BLaER1 (cell line): ENCODE results near the gene CBL.

Experiments used
- H3K27ac ChIP-seq: shearing (Covaris generic); formaldehyde crosslinking; 2 replicates; pipeline ENCODE4 v1.8.1; 2022
- H3K27me3 ChIP-seq: shearing (Covaris generic); formaldehyde crosslinking; 2 replicates; pipeline ENCODE4 v1.8.1; 2022
- H3K36me3 ChIP-seq: shearing (Covaris generic); formaldehyde crosslinking; 2 replicates; pipeline ENCODE4 v1.8.1; 2022
- H3K4me1 ChIP-seq: shearing (Covaris generic); formaldehyde crosslinking; 2 replicates; pipeline ENCODE4 v1.8.1; 2022
- H3K4me2 ChIP-seq: shearing (Covaris generic); formaldehyde crosslinking; 2 replicates; pipeline ENCODE4 v1.8.1; 2022
- H3K4me3 ChIP-seq: shearing (Covaris generic); formaldehyde crosslinking; 2 replicates; pipeline ENCODE4 v1.8.1; 2022
- H3K9ac ChIP-seq: shearing (Covaris generic); formaldehyde crosslinking; 2 replicates; pipeline ENCODE4 v1.8.1; 2022
- H3K9me3 ChIP-seq: shearing (Covaris generic); formaldehyde crosslinking; 2 replicates; pipeline ENCODE4 v1.8.1; 2022
- H4K20me1 ChIP-seq: shearing (Covaris generic); formaldehyde crosslinking; 2 replicates; pipeline ENCODE4 v1.8.1; 2022
- Cebpa-rat ChIP-seq: shearing (Covaris generic); IDR thresholded peaks from 2 replicates; pipeline ENCODE4 v1.8.1; 2022

Gene CBL

DNA sequence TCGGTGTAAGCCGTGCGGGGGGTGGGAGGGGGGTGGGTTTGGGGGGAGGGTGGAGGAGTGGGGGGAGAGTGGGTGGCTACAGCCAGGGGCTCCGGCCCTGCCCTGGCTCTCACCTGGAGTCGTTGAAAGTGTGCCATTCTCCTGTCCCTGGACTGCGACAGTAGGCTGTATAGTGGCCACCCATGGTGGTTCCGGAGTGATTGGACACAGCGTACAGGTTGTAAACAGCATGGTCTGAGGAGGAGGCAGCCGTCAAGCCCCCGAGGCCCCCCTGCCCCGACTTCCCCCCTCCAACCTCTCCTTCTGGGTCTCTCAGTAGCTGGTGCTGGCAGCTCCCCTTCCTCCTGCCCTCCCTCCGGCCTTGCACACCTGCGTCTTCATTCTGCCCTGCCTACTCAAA lies 150.9 kb downstream of the CBL start:
- Histone ChIP-seq H3K9me3 (no peaks in the 10 kb centered on the region), H3K27me3 (no peaks in the 10 kb centered on the region), H3K36me3 (peaks cover 17% of the 10 kb centered on the region), H4K20me1 (no peaks in the 10 kb centered on the region), H3K27ac (no peak overlapping the region), H3K4me3 (peak overlapping the region; percentile 65), H3K4me2 (peak overlapping the region; percentile 88), H3K4me1 (peaks cover 48% of the 10 kb centered on the region), H3K9ac (no peak overlapping the region; the same call in 1 of the 2 replicates)
- no peak for TF ChIP-seq Cebpa-rat
